ENCODE results near the gene ISY1. TPM values are rescaled to one million over a fixed set of nuclear protein-coding genes. Genes with fewer than 3 reads are reported as not detected.
"Not testable (repeated sequence)": the region's sequence is repeated elsewhere in the genome, so short reads cannot be mapped to it uniquely, and the experiment has no call there.

The ISY1 gene
- total RNA-seq, 1 donor from 2014 or later, result 16.2 TPM

- intact Hi-C loops (cut with DNase I), result no loop called here
- H3K27ac ChIP-seq, result no peak overlapping the region
- H3K9me3 ChIP-seq, result no peaks in the 10 kb centered on the region
- peaks cover 0 to 64% of the 10 kb centered on the region in 2 donors for H3K36me3 ChIP-seq
- no peaks in the 10 kb centered on the region for H3K27me3 ChIP-seq
- no peak for TF ChIP-seq POLR2AphosphoS5 (IDR thresholded peaks at IDR 0.05; ENCODE audit: insufficient read depth in 1 of 2, low read depth in 1 of 2)
- peaks cover 10% of the 10 kb centered on the region for H3K4me1 ChIP-seq
- no peak for DNase-seq (ENCODE audit: extremely low spot score in 2 of 2)
- H3K4me3 ChIP-seq, result no peak overlapping the region
Observed at GRCh38 chr3:129166579-129167332, 5.9 kb upstream of the ISY1 start.

- H3K36me3 ChIP-seq, result peaks cover 0 to 53% of the 10 kb centered on the region in 2 donors
- peaks cover 11% of the 10 kb centered on the region for H3K4me1 ChIP-seq
Observed at GRCh38 chr3:129165594-129165993, 4.7 kb upstream of the ISY1 start.

GRCh38 chr3:129164500-129164899 is 3.6 kb upstream of the ISY1 start:
- intact Hi-C loops (cut with DNase I), result no loop called here
- Histone ChIP-seq H3K4me3 (no peak overlapping the region), H3K36me3 (peaks cover 0 to 42% of the 10 kb centered on the region in 2 donors), H3K27me3 (no peaks in the 10 kb centered on the region), H3K9me3 (no peaks in the 10 kb centered on the region), H3K27ac (no peak overlapping the region), H3K4me1 (peaks cover 17% of the 10 kb centered on the region)
- no peak for TF ChIP-seq POLR2AphosphoS5 (IDR thresholded peaks at IDR 0.05; ENCODE audit: insufficient read depth in 1 of 2, low read depth in 1 of 2)
- TF ChIP-seq CTCF (IDR thresholded peaks at IDR 0.05), result no peak
- no peak for TF ChIP-seq POLR2A (IDR thresholded peaks at IDR 0.05)
- no peak for DNase-seq (ENCODE audit: extremely low spot score in 2 of 2)

More at GRCh38 chr3:129165594-129165993, 4.7 kb upstream of the ISY1 start:
- intact Hi-C loops (cut with DNase I); H3K27me3 ChIP-seq; H3K9me3 ChIP-seq; H3K27ac ChIP-seq; H3K4me3 ChIP-seq; DNase-seq (ENCODE audit: extremely low spot score in 2 of 2): not testable (repeated sequence)

GRCh38 chr3:129162729-129163579 is 2.1 kb upstream of the ISY1 start:
- TF ChIP-seq POLR2A (IDR thresholded peaks at IDR 0.05), result no peak
- no peak for TF ChIP-seq CTCF (IDR thresholded peaks at IDR 0.05)
- TF ChIP-seq POLR2AphosphoS5 (IDR thresholded peaks at IDR 0.05; ENCODE audit: insufficient read depth in 1 of 2, low read depth in 1 of 2), result no peak
- Histone ChIP-seq H3K4me3 (no peak overlapping the region), H3K4me1 (peaks cover 24% of the 10 kb centered on the region), H3K27ac (peak overlapping the region; percentile 90), H3K27me3 (no peaks in the 10 kb centered on the region), H3K9me3 (no peaks in the 10 kb centered on the region), H3K36me3 (peaks cover 0 to 34% of the 10 kb centered on the region in 2 donors)
- DNase-seq (ENCODE audit: extremely low spot score in 2 of 2), result no peak
- intact Hi-C loops (cut with DNase I), result no loop called here

- Histone ChIP-seq H3K27me3 (no peaks in the 10 kb centered on the region), H3K4me3 (peak overlapping the region; percentile 72 to 84), H3K9me3 (no peaks in the 10 kb centered on the region), H3K27ac (peak overlapping the region; percentile 90), H3K4me1 (peaks cover 24% of the 10 kb centered on the region), H3K36me3 (peaks cover 0 to 34% of the 10 kb centered on the region in 2 donors)
- DNase-seq (ENCODE audit: extremely low spot score in 2 of 2), result no peak
- intact Hi-C loops (cut with DNase I), result no loop called here
- TF ChIP-seq CTCF (IDR thresholded peaks at IDR 0.05) (no peak), POLR2A (IDR thresholded peaks at IDR 0.05) (no peak), POLR2AphosphoS5 (IDR thresholded peaks at IDR 0.05; ENCODE audit: insufficient read depth in 1 of 2, low read depth in 1 of 2) (no peak)
Observed at GRCh38 chr3:129161860-129162271, 1.0 kb upstream of the ISY1 start.
